Mucosa of gallbladder (tissue), 1 donor: Measurements from ENCODE around the gene GMPR. TPM values are rescaled to one million over a fixed set of nuclear protein-coding genes. Genes with fewer than 3 reads are reported as not detected.

Experiments used
- DNase-seq: peaks from one replicate; pipeline ENCODE4 v3.0.0-alpha.2; 2020; ENCODE audit warnings: low spot score
- total RNA-seq: library from RNA; stranded (reverse); gene quantifications from one replicate; pipeline ENCODE4 v1.2.1, GENCODE V29; 2021
- donor health status: DM: no; HTN: no; CAD: no.

Gene GMPR
- total RNA-seq, result 10.4 TPM

GRCh38 chr6:16238057-16238962 lies at the start of gene GMPR:
GMPR (plus strand) TSS chr6:16238587; CDS start chr6:16238694, 107 bp downstream.
- peak; percentile 70 for DNase-seq

GRCh38 chr6:16190214-16190613 lies 48.2 kb upstream of the GMPR start:
- no peak for DNase-seq

GRCh38 chr6:16196260-16196983 lies 42.0 kb upstream of the GMPR start:
- no peak for DNase-seq

- DNase-seq, result no peak
These were observed 41.3 kb upstream of the GMPR start for GRCh38 chr6:16196984-16197546.

GRCh38 chr6:16198061-16198705 lies 40.2 kb upstream of the GMPR start:
- no peak for DNase-seq

- DNase-seq, result no peak
These were observed 38.6 kb upstream of the GMPR start for GRCh38 chr6:16199804-16200203.

- DNase-seq, result no peak
These were observed 38.0 kb upstream of the GMPR start for GRCh38 chr6:16200321-16200883.

GRCh38 chr6:16201706-16202105 lies 36.7 kb upstream of the GMPR start:
- no peak for DNase-seq

GRCh38 chr6:16204653-16205376 lies 33.6 kb upstream of the GMPR start:
- DNase-seq, result no peak

- DNase-seq, result no peak
These were observed 32.8 kb upstream of the GMPR start for GRCh38 chr6:16205377-16206144.

GRCh38 chr6:16206595-16207037 lies 31.8 kb upstream of the GMPR start:
- DNase-seq, result peak; percentile 66

GRCh38 chr6:16208989-16209388 lies 29.4 kb upstream of the GMPR start:
- DNase-seq, result no peak

- no peak for DNase-seq
These were observed 28.8 kb upstream of the GMPR start for GRCh38 chr6:16209539-16209938.

- no peak for DNase-seq
These were observed 26.1 kb upstream of the GMPR start for GRCh38 chr6:16212276-16212675.

GRCh38 chr6:16216501-16217155 lies 21.8 kb upstream of the GMPR start:
- DNase-seq, result no peak

- no peak for DNase-seq
These were observed 21.1 kb upstream of the GMPR start for GRCh38 chr6:16217156-16217721.

- no peak for DNase-seq
These were observed 15.6 kb upstream of the GMPR start for GRCh38 chr6:16222826-16223225.

GRCh38 chr6:16223362-16223761 lies 15.0 kb upstream of the GMPR start:
- no peak for DNase-seq

- DNase-seq, result no peak
These were observed 14.0 kb upstream of the GMPR start for GRCh38 chr6:16224409-16224808.
